Neural crest cell (in vitro differentiated cells): ENCODE data around the gene CDKN1A. TPM values are rescaled to one million over a fixed set of nuclear protein-coding genes. Genes with fewer than 3 reads are reported as not detected.

Experiments
- total RNA-seq: library from RNA; stranded (reverse); gene quantifications from 2 replicates; pipeline ENCODE4 v1.2.1, GENCODE V29; 2021

The CDKN1A gene
- total RNA-seq, 1 donor from 2014 or later: 12.5 TPM

Other genes with a start within 250 kb of the CDKN1A start
- 0.14 TPM in 1 of 2 replicates, not detected in the other for gene PXT1, start 235.9 kb upstream of the CDKN1A start, total RNA-seq
- gene KCTD20, start 235.7 kb upstream of the CDKN1A start, total RNA-seq: 48.1 and 52.5 TPM in 2 replicates
- gene STK38, start 131.2 kb upstream of the CDKN1A start, total RNA-seq: 26.8 and 27.7 TPM in 2 replicates
- gene SRSF3, start 84.4 kb upstream of the CDKN1A start, total RNA-seq: 611 and 636 TPM in 2 replicates
- gene RAB44, start 19.1 kb downstream of the CDKN1A start, total RNA-seq: not detected in 2 replicates
- 0.54 and 1.0 TPM in 2 replicates for gene CPNE5, start 160.7 kb downstream of the CDKN1A start, total RNA-seq
- gene PPIL1, start 196.1 kb downstream of the CDKN1A start, total RNA-seq: 82.8 and 84.9 TPM in 2 replicates
- gene C6orf89, start 207.2 kb downstream of the CDKN1A start, total RNA-seq: 29.0 and 32.3 TPM in 2 replicates